DOHH2 (cell line): ENCODE data around the gene MTMR6.

Source experiments
- H3F3A ChIP-seq: fragments of 200-600 bp; sonication (generic), shearing (Covaris generic); 2 replicates; pipeline ENCODE4 v1.6.0; 2016; ENCODE audit warnings: antibody characterized with exemption, mild to moderate bottlenecking; ENCODE audit not compliant: control insufficient read depth, insufficient read depth
- H3K27ac ChIP-seq: fragments of 200-600 bp; sonication (generic); 2 replicates; pipeline ENCODE4 v1.5.1; 2014; ENCODE audit warnings: low read depth, mild to moderate bottlenecking, low read length, moderate library complexity
- H3K27me3 ChIP-seq: fragments of 200-600 bp; sonication (generic); 2 replicates; pipeline ENCODE4 v1.6.1; 2014; ENCODE audit warnings: mild to moderate bottlenecking, low read length, mixed read lengths; ENCODE audit not compliant: control insufficient read depth
- H3K36me3 ChIP-seq: fragments of 200-600 bp; sonication (generic); 2 replicates; pipeline ENCODE4 v1.6.1; 2014; ENCODE audit warnings: mild to moderate bottlenecking, low read length, moderate library complexity, mixed read lengths; ENCODE audit not compliant: control insufficient read depth
- H3K4me1 ChIP-seq: fragments of 200-600 bp; sonication (generic); 2 replicates; pipeline ENCODE4 v1.6.1; 2014; ENCODE audit warnings: mild to moderate bottlenecking, low read length, mixed read lengths; ENCODE audit not compliant: control insufficient read depth
- H3K4me2 ChIP-seq: fragments of 200-600 bp; sonication (generic); 2 replicates; pipeline ENCODE4 v1.6.0; 2014; ENCODE audit warnings: mild to moderate bottlenecking, low read length, moderate library complexity
- H3K4me3 ChIP-seq: fragments of 200-600 bp; sonication (generic); 2 replicates; pipeline ENCODE4 v1.5.1; 2014; ENCODE audit warnings: mild to moderate bottlenecking, low read length, mixed read lengths
- H3K79me2 ChIP-seq: fragments of 200-600 bp; sonication (generic); 2 replicates; pipeline ENCODE4 v1.6.1; 2014; ENCODE audit warnings: mild to moderate bottlenecking, low read length, mixed read lengths; ENCODE audit not compliant: control insufficient read depth
- H3K9me2 ChIP-seq: fragments of 200-600 bp; sonication (generic); replicated peaks from 2 replicates; pipeline ENCODE4 v1.6.1; 2014; ENCODE audit warnings: mild to moderate bottlenecking, low read length, mixed read lengths; ENCODE audit not compliant: control insufficient read depth
- H3K9me3 ChIP-seq: fragments of 200-600 bp; sonication (generic); 2 replicates; pipeline ENCODE4 v1.6.1; 2014; ENCODE audit warnings: antibody characterized with exemption, low read length, mixed read lengths; ENCODE audit not compliant: control insufficient read depth, insufficient read depth
- H4K20me1 ChIP-seq: fragments of 200-600 bp; sonication (generic); 2 replicates; pipeline ENCODE4 v1.6.0; 2014; ENCODE audit warnings: low read depth, mild to moderate bottlenecking, antibody characterized with exemption, low read length, moderate library complexity; ENCODE audit not compliant: control insufficient read depth, insufficient read depth
- CTCF ChIP-seq: fragments of 200-600 bp; sonication (generic); IDR thresholded peaks from one replicate; pipeline ENCODE4 v1.5.1; 2014; ENCODE audit warnings: antibody characterized with exemption, mild to moderate bottlenecking, low read depth, low read length; ENCODE audit not compliant: poor library complexity, severe bottlenecking
- EZH2phosphoT487 ChIP-seq: fragments of 200-600 bp; sonication (generic); IDR thresholded peaks from 2 replicates; pipeline ENCODE4 v1.6.1; 2017; ENCODE audit warnings: borderline replicate concordance, mild to moderate bottlenecking, antibody characterized with exemption, low read length, moderate library complexity, mixed read lengths

Gene MTMR6

GRCh38 chr13:25227690-25228089 lies 59.6 kb downstream of the MTMR6 start:
- Histone ChIP-seq H3K4me1 (no peaks in the 10 kb centered on the region), H3K4me3 (no peak overlapping the region), H3K9me3 (no peaks in the 10 kb centered on the region), H3K27ac (no peak overlapping the region), H3K36me3 (no peaks in the 10 kb centered on the region), H3K27me3 (peaks cover 30% of the 10 kb centered on the region), H3K4me2 (no peak overlapping the region), H3F3A (no peaks in the 10 kb centered on the region), H3K79me2 (no peaks in the 10 kb centered on the region), H4K20me1 (no peaks in the 10 kb centered on the region), H3K9me2 (no peaks in the 10 kb centered on the region)
- TF ChIP-seq CTCF (no peak), EZH2phosphoT487 (no peak)

GRCh38 chr13:25225970-25226369 lies 61.3 kb downstream of the MTMR6 start:
- Histone ChIP-seq H3K4me3 (no peak overlapping the region), H4K20me1 (no peaks in the 10 kb centered on the region), H3K27me3 (peaks cover 38% of the 10 kb centered on the region), H3K9me2 (no peaks in the 10 kb centered on the region), H3F3A (no peaks in the 10 kb centered on the region), H3K4me1 (no peaks in the 10 kb centered on the region), H3K36me3 (no peaks in the 10 kb centered on the region), H3K79me2 (no peaks in the 10 kb centered on the region), H3K9me3 (no peaks in the 10 kb centered on the region), H3K4me2 (no peak overlapping the region), H3K27ac (no peak overlapping the region)
- TF ChIP-seq EZH2phosphoT487 (no peak), CTCF (no peak)

GRCh38 chr13:25224151-25224550 lies 63.1 kb downstream of the MTMR6 start:
- no peak overlapping the region for H3K4me2 ChIP-seq
- no peaks in the 10 kb centered on the region for H3K9me3 ChIP-seq
- TF ChIP-seq CTCF (no peak), EZH2phosphoT487 (no peak)
- H3K4me3 ChIP-seq, result no peak overlapping the region
- no peaks in the 10 kb centered on the region for H4K20me1 ChIP-seq
- H3K27me3 ChIP-seq, result peaks cover 34% of the 10 kb centered on the region
- H3F3A ChIP-seq, result no peaks in the 10 kb centered on the region
- H3K36me3 ChIP-seq, result no peaks in the 10 kb centered on the region
- no peaks in the 10 kb centered on the region for H3K4me1 ChIP-seq
- H3K9me2 ChIP-seq, result no peaks in the 10 kb centered on the region
- H3K79me2 ChIP-seq, result no peaks in the 10 kb centered on the region
- H3K27ac ChIP-seq, result no peak overlapping the region

- no peaks in the 10 kb centered on the region for H3K36me3 ChIP-seq
- TF ChIP-seq CTCF, result no peak
- no peak for TF ChIP-seq EZH2phosphoT487
- H3K27me3 ChIP-seq, result peaks cover 21% of the 10 kb centered on the region; the same call in 1 of the 2 replicates
- no peaks in the 10 kb centered on the region for H3K9me2 ChIP-seq
- H3K79me2 ChIP-seq, result no peaks in the 10 kb centered on the region
- H3K4me1 ChIP-seq, result no peaks in the 10 kb centered on the region
- H3K4me3 ChIP-seq, result no peak overlapping the region
- no peaks in the 10 kb centered on the region for H3K9me3 ChIP-seq
- H3K4me2 ChIP-seq, result no peak overlapping the region
- no peaks in the 10 kb centered on the region for H3F3A ChIP-seq
- no peak overlapping the region for H3K27ac ChIP-seq
- no peaks in the 10 kb centered on the region for H4K20me1 ChIP-seq
These were observed 64.5 kb downstream of the MTMR6 start for GRCh38 chr13:25222740-25223139.
